ENCODE results near the gene SESN1.

DNA sequence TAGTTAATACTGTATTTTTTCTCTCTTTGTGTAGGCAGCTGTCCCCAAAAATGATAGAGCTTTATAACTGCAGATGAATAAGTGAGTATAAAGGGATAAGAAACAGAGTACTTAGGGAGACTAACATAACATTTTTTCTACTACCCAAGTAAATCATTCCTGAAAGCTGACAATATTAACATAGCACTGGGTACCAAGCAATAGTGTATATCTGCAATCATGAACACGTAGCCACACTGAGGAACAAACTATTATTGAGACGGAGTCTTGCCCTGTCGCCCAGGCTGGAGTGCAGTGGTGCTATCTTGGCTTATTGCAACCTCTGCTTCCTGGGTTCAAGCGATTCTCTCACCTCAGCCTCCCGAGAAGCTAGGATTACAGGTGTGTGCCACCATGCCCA, 105.9 kb downstream of the SESN1 start:
- no peak for TF ChIP-seq CTCF (IDR thresholded peaks at IDR 0.05; ENCODE audit: borderline replicate concordance, extremely low read depth, low read length, poor library complexity, severe bottlenecking)
- no peak for TF ChIP-seq EZH2 (IDR thresholded peaks at IDR 0.05; ENCODE audit: borderline replicate concordance, low read depth, low read length, severe bottlenecking)

Data from DND-41 (cell line).